A549 treated with dexamethasone at 1 μM for 4 hours (cell line): Measurements from ENCODE around the gene HOXB2. TPM values are rescaled to one million over a fixed set of nuclear protein-coding genes. Genes with fewer than 3 reads are reported as not detected.

Experiments
- total RNA-seq: library from RNA; stranded (reverse); fragments of 200-300 nt; extraction: Qiagen RNA extraction; gene quantifications from 5 replicates; pipeline ENCODE4 v1.2.3, GENCODE V29; 2022

Gene HOXB2
- 0.33 to 0.46 TPM (median 0.34 TPM) in 5 replicates for total RNA-seq

DNA sequence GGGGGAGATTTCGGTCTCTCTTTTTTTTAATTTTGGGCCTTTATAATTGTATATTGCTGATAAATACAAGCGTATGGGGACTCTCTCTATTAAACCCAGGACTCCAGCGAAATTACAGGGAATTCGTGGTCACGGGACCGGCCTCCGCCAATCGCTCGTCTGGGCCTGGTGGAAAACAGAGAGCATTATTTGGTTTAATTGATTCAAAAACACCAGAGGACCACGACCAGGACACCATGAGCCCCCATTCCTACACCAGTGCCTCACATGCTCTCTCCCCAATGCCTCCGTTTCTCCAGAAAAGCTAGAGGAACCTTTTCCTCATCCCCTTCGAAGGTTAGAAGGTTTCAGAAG is at the start of gene HOXB2:
HOXB2 (minus strand) TSS at position 88 of the 354 bp plus-strand sequence. CDS start 198 bp downstream, outside the sequence.

DNA sequence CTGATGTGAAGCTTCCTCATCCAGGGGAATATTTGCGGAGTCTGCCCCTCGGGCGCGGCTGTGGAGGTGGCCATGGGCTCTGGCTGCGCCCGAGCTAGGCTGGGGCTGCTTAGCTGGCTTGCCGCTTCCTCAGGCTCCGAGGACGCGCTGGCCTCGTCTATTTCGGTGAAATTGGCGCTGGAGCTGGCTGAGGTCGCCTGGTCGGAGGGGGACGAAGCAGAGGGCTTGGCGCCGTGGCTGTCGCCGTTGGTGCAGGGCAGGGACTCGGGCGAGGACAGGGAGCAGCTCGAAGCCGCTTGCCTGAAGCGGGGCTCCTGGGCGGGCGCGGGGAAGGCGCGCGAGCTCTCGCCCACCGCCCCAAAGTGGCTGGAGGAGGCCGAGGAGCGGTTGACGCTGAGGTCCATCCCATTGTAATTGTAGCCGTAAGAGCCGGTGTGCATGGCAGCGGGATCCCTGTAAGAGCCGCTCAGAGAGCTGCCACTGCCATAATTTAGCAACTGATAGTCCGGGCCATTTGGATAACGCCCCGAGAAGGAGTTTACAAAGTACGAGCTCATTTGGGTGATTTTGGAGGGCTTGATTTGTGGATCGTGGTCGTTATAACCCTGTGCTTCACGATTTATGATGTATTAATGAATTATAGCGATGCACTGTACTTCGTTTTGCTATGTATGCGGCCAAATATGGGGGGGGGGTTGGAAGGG is 48.4 kb upstream of the HOXB2 start, which contains the start of gene HOXB5:
HOXB5 (minus strand) TSS at position 654 of the 704 bp plus-strand sequence; CDS start at position 557, 97 bp downstream.

GRCh38 chr17:48589831-48590606 is 45.1 kb upstream of the HOXB2 start, which contains the start of gene HOXB3:
TSS of gene HOXB3 (minus strand) at chr17:48590241. CDS start at chr17:48552474, 37,767 bp downstream.

GRCh38 chr17:48577946-48578615 is 33.2 kb upstream of the HOXB2 start, which contains the start of gene HOXB4:
TSS of gene HOXB4 (minus strand) at chr17:48578350. CDS start at chr17:48578319, 31 bp downstream.

DNA sequence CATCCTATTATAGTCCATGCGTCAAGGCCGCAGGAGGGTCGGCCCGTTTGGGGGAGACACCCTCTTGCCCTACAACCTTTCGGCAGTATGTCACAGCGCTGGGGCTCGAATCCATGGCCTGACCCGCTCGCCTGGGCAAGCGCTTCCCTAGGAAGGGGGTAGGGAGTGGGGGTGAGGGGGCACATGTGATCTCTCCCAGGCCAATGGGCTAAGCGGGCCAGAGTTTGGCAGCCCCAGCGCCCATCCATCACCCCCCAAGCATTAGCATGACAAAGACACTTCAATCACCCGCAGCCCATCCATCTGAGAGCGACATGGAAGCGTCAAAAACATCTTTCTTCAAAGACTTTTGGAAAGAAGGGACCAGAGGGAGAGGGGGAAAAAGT is 14.0 kb downstream of the HOXB2 start, which contains the start of gene HOXB1:
HOXB1 (minus strand) TSS at position 125 of the 386 bp plus-strand sequence; CDS start at position 18, 107 bp downstream.

Other genes with a start within 250 kb of the HOXB2 start
- 0.11 to 0.14 TPM in 2 of 5 replicates, not detected in the others for gene SKAP1, start 114.9 kb downstream of the HOXB2 start, total RNA-seq
- not detected in 5 replicates for gene HOXB1, start 14.1 kb downstream of the HOXB2 start, total RNA-seq
- 0.06 to 0.13 TPM (median 0.09 TPM) in 5 replicates for gene HOXB4, start 33.2 kb upstream of the HOXB2 start, total RNA-seq
- 3.9 to 6.9 TPM (median 6.0 TPM) in 5 replicates for gene HOXB3, start 45.1 kb upstream of the HOXB2 start, total RNA-seq
- 0.88 to 2.5 TPM (median 2.0 TPM) in 5 replicates for gene HOXB5, start 48.7 kb upstream of the HOXB2 start, total RNA-seq
- gene HOXB6, start 59.9 kb upstream of the HOXB2 start, total RNA-seq = 2.5 to 5.9 TPM (median 4.8 TPM) in 5 replicates
- 28.6 to 35.7 TPM (median 31.4 TPM) in 5 replicates for gene HOXB7, start 65.9 kb upstream of the HOXB2 start, total RNA-seq
- 5.3 to 6.8 TPM (median 5.9 TPM) in 5 replicates for gene HOXB8, start 70.2 kb upstream of the HOXB2 start, total RNA-seq
- gene HOXB9, start 81.2 kb upstream of the HOXB2 start, total RNA-seq = 7.0 to 7.5 TPM (median 7.3 TPM) in 5 replicates
- gene PRAC1, start 177.4 kb upstream of the HOXB2 start, total RNA-seq = not detected in 5 replicates
- gene PRAC2, start 178.1 kb upstream of the HOXB2 start, total RNA-seq = not detected in 5 replicates
- 1.6 to 2.3 TPM (median 2.0 TPM) in 5 replicates for gene HOXB13, start 183.6 kb upstream of the HOXB2 start, total RNA-seq